SK-N-MC (cell line): ENCODE data around the gene GRID2.

Experiments used
- DNase-seq: peaks from one replicate; pipeline ENCODE4 v3.0.0-alpha.2; 2011; ENCODE audit warnings: low read depth, low spot score
- H3K27ac ChIP-seq: fragments of 200-600 bp; sonication (generic); 2 replicates; pipeline ENCODE4 v1.5.1; 2016; ENCODE audit warnings: mixed run types
- H3K36me3 ChIP-seq: fragments of 200-600 bp; sonication (generic); 2 replicates; pipeline ENCODE4 v1.6.1; 2017; ENCODE audit warnings: antibody characterized with exemption, low read length, mixed read lengths; ENCODE audit not compliant: insufficient read depth
- H3K4me3 ChIP-seq: fragments of 200-600 bp; sonication (generic); 2 replicates; pipeline ENCODE4 v1.5.1; 2016
- H3K9ac ChIP-seq: fragments of 200-600 bp; sonication (generic); 2 replicates; pipeline ENCODE4 v1.8.0; 2017; ENCODE audit warnings: mixed run types, mixed read lengths; ENCODE audit not compliant: insufficient read length
- H3K9me3 ChIP-seq: fragments of 200-600 bp; sonication (generic); 2 replicates; pipeline ENCODE4 v1.6.1; 2017; ENCODE audit warnings: low read depth, mild to moderate bottlenecking, antibody characterized with exemption, low read length, moderate library complexity, mixed read lengths
- EZH2 ChIP-seq: fragments of 200-600 bp; sonication (generic); IDR thresholded peaks from one replicate; pipeline ENCODE4 v1.6.1; 2017; ENCODE audit warnings: antibody characterized with exemption
- FOXP2 ChIP-seq: optimal IDR thresholded peaks from 2 replicates; pipeline ENCODE3; 2011; ENCODE audit warnings: mild to moderate bottlenecking, moderate library complexity; ENCODE audit not compliant: insufficient read depth; ENCODE audit errors: extremely low read length, control extremely low read depth
- POLR2AphosphoS5 ChIP-seq: IDR thresholded peaks from 2 replicates; pipeline ENCODE4 v1.6.1; 2012; ENCODE audit warnings: mild to moderate bottlenecking, low read depth, low read length, borderline replicate concordance

The GRID2 gene

GRCh38 chr4:93080316-93080715 lies 776.5 kb downstream of the GRID2 start:
- H3K9me3 ChIP-seq, result no peaks in the 10 kb centered on the region
- H3K27ac ChIP-seq, result no peak overlapping the region
- DNase-seq, result no peak
- no peaks in the 10 kb centered on the region for H3K36me3 ChIP-seq
- H3K9ac ChIP-seq, result no peak overlapping the region
- TF ChIP-seq FOXP2 (no peak), POLR2AphosphoS5 (no peak), EZH2 (no peak)
- H3K4me3 ChIP-seq, result no peak overlapping the region

DNA sequence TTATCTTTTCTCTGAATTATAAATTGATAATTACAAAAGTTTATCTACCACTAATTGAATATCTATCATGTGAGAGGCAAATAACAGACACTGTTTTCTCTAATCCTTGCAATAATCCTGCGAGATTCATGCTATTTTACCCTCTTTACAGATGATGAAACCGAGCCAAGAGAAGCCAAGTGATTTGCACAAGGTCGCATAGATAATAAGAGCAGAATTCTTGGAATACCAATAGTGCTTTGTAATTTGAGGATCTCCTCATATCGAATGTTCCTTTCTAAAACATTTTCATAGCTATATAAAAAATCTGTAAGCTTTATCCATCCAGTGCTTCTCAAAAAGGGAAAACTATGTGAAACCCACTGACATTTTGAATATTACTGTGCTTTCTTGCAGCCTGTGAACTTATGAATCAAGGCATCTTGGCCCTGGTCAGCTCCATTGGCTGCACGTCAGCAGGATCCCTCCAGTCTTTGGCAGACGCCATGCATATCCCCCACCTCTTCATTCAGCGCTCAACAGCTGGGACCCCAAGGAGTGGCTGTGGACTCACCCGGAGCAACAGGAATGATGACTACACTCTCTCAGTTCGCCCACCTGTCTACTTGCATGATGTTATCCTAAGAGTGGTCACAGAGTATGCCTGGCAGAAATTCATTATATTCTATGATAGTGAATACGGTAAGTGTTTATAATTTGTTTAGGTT lies 781.0 kb downstream of the GRID2 start:
- Histone ChIP-seq H3K9ac (no peak overlapping the region), H3K9me3 (no peaks in the 10 kb centered on the region), H3K36me3 (no peaks in the 10 kb centered on the region), H3K4me3 (no peak overlapping the region), H3K27ac (no peak overlapping the region)
- DNase-seq, result no peak
- TF ChIP-seq POLR2AphosphoS5 (no peak), EZH2 (no peak), FOXP2 (no peak)

DNA sequence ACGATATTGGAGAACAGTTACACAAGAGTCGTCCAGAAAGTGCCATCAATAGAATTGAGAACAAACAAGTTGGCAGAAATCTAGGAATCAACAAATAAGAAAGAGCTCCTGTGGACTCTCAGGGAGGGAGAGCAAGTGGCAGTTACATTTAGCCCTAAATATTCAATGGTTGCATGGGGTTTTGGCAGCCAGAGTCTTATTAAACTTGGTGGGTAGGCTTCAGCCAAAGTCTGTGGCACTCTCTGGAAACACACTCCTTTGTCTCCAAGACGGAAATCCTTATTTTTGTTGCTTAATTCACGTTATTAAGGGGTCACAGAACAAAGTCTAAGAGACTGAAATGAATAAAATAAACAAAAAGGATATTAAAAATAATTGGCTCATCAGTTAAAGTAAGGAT lies 782.6 kb downstream of the GRID2 start:
- no peak overlapping the region for H3K9ac ChIP-seq
- TF ChIP-seq FOXP2, result no peak
- TF ChIP-seq POLR2AphosphoS5, result no peak
- H3K36me3 ChIP-seq, result no peaks in the 10 kb centered on the region
- DNase-seq, result no peak
- H3K27ac ChIP-seq, result no peak overlapping the region
- H3K4me3 ChIP-seq, result no peak overlapping the region
- no peaks in the 10 kb centered on the region for H3K9me3 ChIP-seq

DNA sequence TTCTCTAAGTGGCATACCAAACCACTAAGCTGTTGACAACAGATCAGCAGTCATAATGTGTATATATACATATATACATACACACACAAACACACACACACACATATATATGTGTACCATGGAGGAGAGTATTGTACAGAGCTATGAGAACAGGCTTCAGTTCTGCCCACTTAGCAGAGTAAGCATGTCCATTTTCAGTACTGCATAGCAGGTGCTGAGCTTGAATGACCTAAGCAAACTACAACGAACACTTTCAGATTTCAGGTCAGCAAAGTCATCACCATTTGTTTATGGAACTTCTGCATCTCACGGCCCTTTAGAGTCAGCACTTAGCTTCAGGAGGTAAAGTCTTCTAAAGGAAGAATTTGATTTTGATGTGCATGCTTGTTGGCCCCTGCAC lies 789.0 kb downstream of the GRID2 start:
- no peaks in the 10 kb centered on the region for H3K36me3 ChIP-seq
- no peak overlapping the region for H3K4me3 ChIP-seq
- H3K27ac ChIP-seq, result no peak overlapping the region
- DNase-seq, result no peak
- TF ChIP-seq EZH2 (no peak), POLR2AphosphoS5 (no peak), FOXP2 (no peak)
- H3K9me3 ChIP-seq, result no peaks in the 10 kb centered on the region
- H3K9ac ChIP-seq, result no peak overlapping the region

DNA sequence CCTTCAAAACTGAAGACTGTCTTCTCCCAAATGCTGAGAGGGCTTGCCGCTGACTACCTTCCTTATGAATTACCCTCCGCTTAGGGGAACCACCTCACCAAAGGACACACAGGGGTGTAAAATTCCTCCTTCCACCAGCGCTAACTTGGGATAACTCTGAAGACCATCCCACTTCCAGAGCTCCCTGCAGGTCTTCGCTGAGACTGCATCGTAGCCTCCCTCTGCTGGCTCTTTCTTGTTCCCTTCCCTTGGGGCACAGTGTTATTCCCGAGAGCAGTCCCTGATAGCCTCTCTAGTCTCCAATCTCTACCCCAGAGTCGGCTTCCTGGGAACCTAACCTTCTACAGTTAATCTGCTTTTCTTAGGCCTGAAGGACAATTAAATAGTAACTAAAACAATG lies 799.3 kb downstream of the GRID2 start:
- no peaks in the 10 kb centered on the region for H3K9me3 ChIP-seq
- H3K9ac ChIP-seq, result no peak overlapping the region
- DNase-seq, result no peak

DNA sequence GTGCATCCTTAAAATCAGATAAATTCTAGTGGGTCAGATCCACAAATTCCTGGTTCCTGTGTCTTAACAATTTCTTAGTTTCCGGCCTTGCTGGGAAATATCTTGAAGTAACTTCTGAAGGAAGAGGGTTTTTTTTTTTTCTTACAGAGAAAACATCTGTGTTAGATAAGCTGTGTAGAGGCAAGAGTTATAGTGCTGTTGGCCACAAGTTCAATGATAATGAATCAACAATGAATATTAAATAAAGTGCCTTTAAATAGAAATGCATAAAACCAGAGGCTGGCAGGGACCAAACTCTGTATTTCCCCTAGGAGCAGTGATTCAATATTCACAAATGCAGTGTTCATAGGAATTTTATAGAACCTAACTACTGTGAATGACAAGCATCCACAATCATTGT lies 812.9 kb downstream of the GRID2 start:
- peak overlapping the region; percentile 41 for H3K4me3 ChIP-seq
- no peaks in the 10 kb centered on the region for H3K36me3 ChIP-seq
- no peaks in the 10 kb centered on the region for H3K9me3 ChIP-seq
- TF ChIP-seq POLR2AphosphoS5, result no peak
- no peak for TF ChIP-seq EZH2
- no peak for TF ChIP-seq FOXP2
- peak; percentile 50 for DNase-seq
- H3K9ac ChIP-seq, result no peak overlapping the region
- H3K27ac ChIP-seq, result peak overlapping the region; percentile 89

More for the DNA sequence above, 799.3 kb downstream of the GRID2 start:
- Histone ChIP-seq H3K4me3 (no peak overlapping the region), H3K36me3 (no peaks in the 10 kb centered on the region), H3K27ac (no peak overlapping the region)
- no peak for TF ChIP-seq POLR2AphosphoS5

DNA sequence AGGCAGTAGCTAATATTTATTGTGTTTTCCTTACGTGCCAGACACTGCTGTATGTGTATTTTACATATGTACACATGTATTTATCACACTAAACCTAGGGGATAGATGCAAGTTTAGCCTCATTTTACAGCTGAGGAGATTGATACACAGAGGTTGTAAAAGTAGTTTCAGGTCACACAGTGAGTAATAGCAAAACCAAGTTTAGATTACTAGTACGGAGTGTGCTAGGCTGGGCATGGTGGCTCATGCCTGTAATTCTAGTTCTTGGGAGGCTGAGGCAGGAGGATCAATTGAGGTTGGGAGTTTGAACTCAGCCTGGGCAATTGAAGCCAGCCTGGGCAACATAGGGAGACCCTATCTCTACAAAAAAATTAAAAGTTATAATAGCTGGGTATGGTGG lies 823.7 kb downstream of the GRID2 start:
- Histone ChIP-seq H3K27ac (no peak overlapping the region), H3K9me3 (no peaks in the 10 kb centered on the region), H3K36me3 (no peaks in the 10 kb centered on the region), H3K9ac (no peak overlapping the region), H3K4me3 (no peak overlapping the region)
- no peak for DNase-seq
- TF ChIP-seq POLR2AphosphoS5 (no peak), FOXP2 (no peak), EZH2 (no peak)

GRCh38 chr4:93132631-93133030 lies 828.9 kb downstream of the GRID2 start:
- H3K9me3 ChIP-seq, result no peaks in the 10 kb centered on the region
- no peak overlapping the region for H3K4me3 ChIP-seq
- TF ChIP-seq FOXP2 (no peak), POLR2AphosphoS5 (no peak), EZH2 (no peak)
- H3K36me3 ChIP-seq, result no peaks in the 10 kb centered on the region
- DNase-seq, result no peak
- no peak overlapping the region for H3K27ac ChIP-seq
- no peak overlapping the region for H3K9ac ChIP-seq

DNA sequence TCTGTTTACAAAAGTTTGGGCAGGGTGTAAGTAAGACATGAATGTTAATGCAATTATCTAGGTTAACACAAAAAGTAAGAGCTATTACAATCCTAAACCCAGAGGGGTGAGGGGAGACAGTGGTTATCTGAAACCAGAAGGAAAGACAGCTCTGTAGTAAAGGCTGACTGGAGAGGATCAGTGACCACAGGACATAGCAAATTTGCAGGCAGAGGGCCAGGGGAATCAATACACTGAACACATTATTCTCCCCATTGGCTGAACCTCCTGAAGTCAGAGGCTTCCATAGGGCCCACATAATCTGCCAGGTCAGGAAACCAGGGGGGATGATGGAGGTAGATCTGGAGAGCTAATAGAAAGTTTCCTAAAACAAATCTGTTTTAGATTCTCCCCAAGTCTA lies 835.4 kb downstream of the GRID2 start:
- no peak overlapping the region for H3K4me3 ChIP-seq
- H3K36me3 ChIP-seq, result no peaks in the 10 kb centered on the region
- TF ChIP-seq POLR2AphosphoS5 (no peak), EZH2 (no peak), FOXP2 (no peak)
- H3K27ac ChIP-seq, result no peak overlapping the region
- no peak for DNase-seq
- H3K9ac ChIP-seq, result no peak overlapping the region
- H3K9me3 ChIP-seq, result no peaks in the 10 kb centered on the region

- Histone ChIP-seq H3K9ac (no peak overlapping the region), H3K9me3 (no peaks in the 10 kb centered on the region), H3K36me3 (no peaks in the 10 kb centered on the region), H3K27ac (no peak overlapping the region), H3K4me3 (no peak overlapping the region)
- no peak for DNase-seq
- TF ChIP-seq POLR2AphosphoS5 (no peak), EZH2 (no peak), FOXP2 (no peak)
Observed at GRCh38 chr4:93143902-93144301, 840.1 kb downstream of the GRID2 start.
